ENCODE data around the gene SKIDA1.

The SKIDA1 gene

DNA sequence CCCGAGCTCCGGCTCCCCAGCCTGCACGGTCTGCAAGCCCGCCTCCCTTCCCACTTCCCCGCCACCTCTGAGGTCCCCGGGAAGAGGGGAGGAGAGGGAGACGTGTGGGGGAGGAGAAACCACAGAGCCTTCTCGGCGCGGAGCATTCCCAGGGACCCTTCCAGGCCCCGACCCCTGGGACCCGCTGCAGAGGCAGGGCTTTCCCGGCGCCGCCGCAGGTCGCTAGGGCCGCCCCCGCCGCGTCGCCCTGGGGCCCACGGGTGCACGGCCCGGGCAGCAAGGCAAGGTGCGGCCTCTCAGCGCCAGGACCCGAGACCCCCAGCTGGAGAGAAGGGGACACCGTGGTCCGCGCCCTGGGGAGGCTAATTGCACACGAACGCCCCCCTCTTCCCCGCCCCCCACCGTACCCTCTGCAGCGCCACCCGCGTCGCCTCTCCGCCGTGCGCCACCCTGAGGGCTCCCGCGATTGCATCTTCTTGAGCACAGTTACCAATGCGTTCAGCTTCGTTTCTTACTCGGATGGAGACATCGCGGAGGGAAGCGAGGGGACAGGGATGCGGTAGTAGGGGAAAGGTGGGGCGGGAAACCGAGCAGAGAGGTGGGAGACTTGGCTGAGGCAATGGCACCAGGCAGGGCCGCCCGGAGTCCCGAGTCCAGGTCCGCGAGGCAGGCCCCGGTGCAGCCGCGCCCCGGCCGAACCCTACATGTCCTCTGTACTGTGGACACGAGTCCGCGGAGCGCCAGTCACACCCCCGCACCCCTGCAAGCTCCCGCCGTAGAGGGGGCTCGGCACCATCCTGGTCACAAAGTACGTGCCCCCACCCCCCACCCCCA lies 28.9 kb downstream of the SKIDA1 start:
- Histone ChIP-seq H3K4me1 (ENCODE audit: insufficient read depth, low read length, poor library complexity, severe bottlenecking) (no peaks in the 10 kb centered on the region), H3K9ac (ENCODE audit: low read depth, low read length, poor library complexity, severe bottlenecking) (peak overlapping the region; percentile 89), H3K27me3 (ENCODE audit: insufficient read depth, low read length, poor library complexity, severe bottlenecking) (no peaks in the 10 kb centered on the region), H3F3A (ENCODE audit: low read depth) (peaks cover 6% of the 10 kb centered on the region; the same call in 1 of the 2 replicates), H3K79me2 (ENCODE audit: insufficient read depth, low read length) (no peaks in the 10 kb centered on the region), H3K4me2 (ENCODE audit: low read depth, low read length, poor library complexity, severe bottlenecking) (peak overlapping the region; percentile 82), H2AFZ (ENCODE audit: low read length) (peak overlapping the region; percentile 81), H3K4me3 (ENCODE audit: low read length, poor library complexity, severe bottlenecking) (peak overlapping the region; percentile 79), H4K20me1 (ENCODE audit: insufficient read depth, low read length, poor library complexity, severe bottlenecking) (no peaks in the 10 kb centered on the region), H3K36me3 (ENCODE audit: insufficient read depth, low read length) (no peaks in the 10 kb centered on the region), H3K9me3 (ENCODE audit: insufficient read depth, low read depth, low read length) (no peaks in the 10 kb centered on the region), H3K9me2 (replicated peaks; ENCODE audit: low read depth, low read length) (no peaks in the 10 kb centered on the region)
- TF ChIP-seq, protein P1, sequence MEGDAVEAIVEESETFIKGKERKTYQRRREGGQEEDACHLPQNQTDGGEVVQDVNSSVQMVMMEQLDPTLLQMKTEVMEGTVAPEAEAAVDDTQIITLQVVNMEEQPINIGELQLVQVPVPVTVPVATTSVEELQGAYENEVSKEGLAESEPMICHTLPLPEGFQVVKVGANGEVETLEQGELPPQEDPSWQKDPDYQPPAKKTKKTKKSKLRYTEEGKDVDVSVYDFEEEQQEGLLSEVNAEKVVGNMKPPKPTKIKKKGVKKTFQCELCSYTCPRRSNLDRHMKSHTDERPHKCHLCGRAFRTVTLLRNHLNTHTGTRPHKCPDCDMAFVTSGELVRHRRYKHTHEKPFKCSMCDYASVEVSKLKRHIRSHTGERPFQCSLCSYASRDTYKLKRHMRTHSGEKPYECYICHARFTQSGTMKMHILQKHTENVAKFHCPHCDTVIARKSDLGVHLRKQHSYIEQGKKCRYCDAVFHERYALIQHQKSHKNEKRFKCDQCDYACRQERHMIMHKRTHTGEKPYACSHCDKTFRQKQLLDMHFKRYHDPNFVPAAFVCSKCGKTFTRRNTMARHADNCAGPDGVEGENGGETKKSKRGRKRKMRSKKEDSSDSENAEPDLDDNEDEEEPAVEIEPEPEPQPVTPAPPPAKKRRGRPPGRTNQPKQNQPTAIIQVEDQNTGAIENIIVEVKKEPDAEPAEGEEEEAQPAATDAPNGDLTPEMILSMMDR (conservative IDR thresholded peaks at IDR 0.05; ENCODE audit: low read length): peak; percentile 46
- TF ChIP-seq EZH2phosphoT487 (IDR thresholded peaks at IDR 0.05; ENCODE audit: borderline replicate concordance): no peak

DNA sequence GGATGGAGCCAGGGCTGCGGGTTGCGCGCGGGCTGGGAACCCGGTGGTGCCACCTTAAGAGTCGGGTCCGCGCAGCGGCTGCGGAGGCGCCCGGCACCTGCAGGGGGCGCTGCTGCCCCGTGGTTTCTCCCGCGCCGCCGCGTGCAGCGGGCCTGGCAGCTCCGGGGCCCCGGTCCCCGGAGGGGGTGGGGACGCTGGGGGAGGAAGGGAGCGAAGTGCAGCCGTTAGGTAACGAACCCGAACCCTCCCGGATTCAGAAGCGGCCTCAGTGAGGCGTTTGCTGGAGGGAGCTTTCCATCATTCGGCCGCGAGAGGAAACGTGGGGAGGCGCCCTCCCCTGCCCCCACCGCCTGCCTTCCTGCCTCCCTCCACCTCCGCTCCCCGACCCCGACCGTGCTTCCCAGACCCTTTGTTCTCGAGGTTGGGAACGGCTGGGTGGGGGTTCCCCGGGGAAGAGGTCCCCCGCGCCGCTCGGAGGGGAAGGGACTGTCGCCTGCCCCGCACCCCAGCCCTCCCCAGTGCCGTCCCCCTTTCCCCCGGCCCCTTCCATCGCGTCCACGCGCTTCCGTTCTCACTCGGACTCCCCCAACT lies 29.6 kb downstream of the SKIDA1 start:
- Histone ChIP-seq H3K27me3 (ENCODE audit: insufficient read depth, low read length, poor library complexity, severe bottlenecking) (no peaks in the 10 kb centered on the region), H3K9me3 (ENCODE audit: insufficient read depth, low read depth, low read length) (no peaks in the 10 kb centered on the region), H3K4me2 (ENCODE audit: low read depth, low read length, poor library complexity, severe bottlenecking) (peak overlapping the region; percentile 82), H3K4me1 (ENCODE audit: insufficient read depth, low read length, poor library complexity, severe bottlenecking) (no peaks in the 10 kb centered on the region), H3K9ac (ENCODE audit: low read depth, low read length, poor library complexity, severe bottlenecking) (peak overlapping the region; percentile 89), H3K9me2 (replicated peaks; ENCODE audit: low read depth, low read length) (no peaks in the 10 kb centered on the region), H2AFZ (ENCODE audit: low read length) (peak overlapping the region; percentile 89), H4K20me1 (ENCODE audit: insufficient read depth, low read length, poor library complexity, severe bottlenecking) (no peaks in the 10 kb centered on the region), H3F3A (ENCODE audit: low read depth) (peaks cover 6% of the 10 kb centered on the region; the same call in 1 of the 2 replicates), H3K79me2 (ENCODE audit: insufficient read depth, low read length) (no peaks in the 10 kb centered on the region), H3K36me3 (ENCODE audit: insufficient read depth, low read length) (no peaks in the 10 kb centered on the region), H3K4me3 (ENCODE audit: low read length, poor library complexity, severe bottlenecking) (peak overlapping the region; percentile 79)
- TF ChIP-seq, protein P1 (conservative IDR thresholded peaks at IDR 0.05; ENCODE audit: low read length): peak; percentile 76
- TF ChIP-seq EZH2phosphoT487 (IDR thresholded peaks at IDR 0.05; ENCODE audit: borderline replicate concordance): no peak

DNA sequence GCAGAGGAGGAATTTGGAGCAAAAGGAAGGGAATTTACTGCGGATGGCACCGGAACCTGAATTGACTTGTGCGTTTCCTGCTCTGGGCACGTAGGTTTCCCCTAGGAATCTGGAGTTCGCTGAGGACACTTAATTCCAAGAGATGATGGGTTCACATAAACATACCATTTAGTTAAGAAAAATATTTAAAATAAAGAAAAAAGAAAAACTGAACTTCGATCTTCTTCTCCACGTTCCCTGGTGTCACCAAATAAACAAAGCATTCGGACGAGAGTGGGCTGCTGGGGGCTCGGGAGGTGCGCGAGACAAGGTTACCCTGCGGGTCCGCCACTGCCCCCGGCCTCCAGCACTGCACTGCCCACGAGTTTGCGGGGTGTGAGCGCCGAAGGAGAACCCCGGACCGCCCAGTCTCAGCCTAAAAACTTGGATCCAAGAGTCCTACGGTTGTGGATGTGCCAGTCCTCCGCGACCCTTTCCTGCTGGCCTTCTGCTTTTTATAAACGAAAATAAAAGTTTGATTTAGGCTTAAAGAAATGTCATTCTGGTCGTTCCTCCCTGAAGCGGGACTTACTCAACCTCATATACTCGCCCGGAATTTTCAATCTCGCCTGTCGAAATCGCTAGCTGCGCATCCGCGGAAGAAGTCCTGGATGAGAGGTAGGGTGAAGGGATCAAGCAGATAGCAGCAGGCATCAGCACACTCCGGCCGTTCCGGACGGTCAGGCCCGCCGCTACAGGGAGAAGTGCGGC lies 30.3 kb downstream of the SKIDA1 start:
- peak overlapping the region; percentile 89 for H2AFZ ChIP-seq (ENCODE audit: low read length)
- no peaks in the 10 kb centered on the region for H4K20me1 ChIP-seq (ENCODE audit: insufficient read depth, low read length, poor library complexity, severe bottlenecking)

More for the DNA sequence above, 30.3 kb downstream of the SKIDA1 start:
- H3F3A ChIP-seq (ENCODE audit: low read depth): peaks cover 6% of the 10 kb centered on the region; the same call in 1 of the 2 replicates
- no peaks in the 10 kb centered on the region for H3K9me3 ChIP-seq (ENCODE audit: insufficient read depth, low read depth, low read length)
- no peaks in the 10 kb centered on the region for H3K36me3 ChIP-seq (ENCODE audit: insufficient read depth, low read length)
- no peaks in the 10 kb centered on the region for H3K79me2 ChIP-seq (ENCODE audit: insufficient read depth, low read length)
- no peaks in the 10 kb centered on the region for H3K4me1 ChIP-seq (ENCODE audit: insufficient read depth, low read length, poor library complexity, severe bottlenecking)
- TF ChIP-seq EZH2phosphoT487 (IDR thresholded peaks at IDR 0.05; ENCODE audit: borderline replicate concordance): no peak
- TF ChIP-seq, protein P1 (conservative IDR thresholded peaks at IDR 0.05; ENCODE audit: low read length): no peak
- no peaks in the 10 kb centered on the region for H3K9me2 ChIP-seq (replicated peaks; ENCODE audit: low read depth, low read length)
- H3K9ac ChIP-seq (ENCODE audit: low read depth, low read length, poor library complexity, severe bottlenecking): peak overlapping the region; percentile 89
- peak overlapping the region; percentile 79 for H3K4me3 ChIP-seq (ENCODE audit: low read length, poor library complexity, severe bottlenecking)
- peak overlapping the region; percentile 82 for H3K4me2 ChIP-seq (ENCODE audit: low read depth, low read length, poor library complexity, severe bottlenecking)
- H3K27me3 ChIP-seq (ENCODE audit: insufficient read depth, low read length, poor library complexity, severe bottlenecking): no peaks in the 10 kb centered on the region
